ENCODE results near the gene KCNAB1.

The KCNAB1 gene

GRCh38 chr3:156492801-156493261 is 372.5 kb downstream of the KCNAB1 start:
- H3K4me3 ChIP-seq (replicated peaks; ENCODE audit: low read depth, low read length), result no peak overlapping the region
- no peak for TF ChIP-seq CTCF (IDR thresholded peaks at IDR 0.05; ENCODE audit: low read length, missing control alignments)
- DNase-seq (ENCODE audit: low read depth), result no peak

- H3K4me3 ChIP-seq (replicated peaks; ENCODE audit: low read depth, low read length), result no peak overlapping the region
- TF ChIP-seq CTCF (IDR thresholded peaks at IDR 0.05; ENCODE audit: low read length, missing control alignments), result no peak
- DNase-seq (ENCODE audit: low read depth), result no peak
These were observed 373.5 kb downstream of the KCNAB1 start for GRCh38 chr3:156493887-156494286.

GRCh38 chr3:156495816-156496215 is 375.4 kb downstream of the KCNAB1 start:
- H3K4me3 ChIP-seq (replicated peaks; ENCODE audit: low read depth, low read length), result no peak overlapping the region
- no peak for TF ChIP-seq CTCF (IDR thresholded peaks at IDR 0.05; ENCODE audit: low read length, missing control alignments)
- DNase-seq (ENCODE audit: low read depth), result no peak

GRCh38 chr3:156497326-156497725 is 376.9 kb downstream of the KCNAB1 start:
- TF ChIP-seq CTCF (IDR thresholded peaks at IDR 0.05; ENCODE audit: low read length, missing control alignments), result no peak
- no peak for DNase-seq (ENCODE audit: low read depth)

GRCh38 chr3:156498307-156498706 is 377.9 kb downstream of the KCNAB1 start:
- TF ChIP-seq CTCF (IDR thresholded peaks at IDR 0.05; ENCODE audit: low read length, missing control alignments), result no peak
- H3K4me3 ChIP-seq (replicated peaks; ENCODE audit: low read depth, low read length), result no peak overlapping the region
- DNase-seq (ENCODE audit: low read depth), result no peak

More at GRCh38 chr3:156497326-156497725, 376.9 kb downstream of the KCNAB1 start:
- no peak overlapping the region for H3K4me3 ChIP-seq (replicated peaks; ENCODE audit: low read depth, low read length)

- no peak for TF ChIP-seq CTCF (IDR thresholded peaks at IDR 0.05; ENCODE audit: low read length, missing control alignments)
- no peak overlapping the region for H3K4me3 ChIP-seq (replicated peaks; ENCODE audit: low read depth, low read length)
- no peak for DNase-seq (ENCODE audit: low read depth)
These were observed 386.9 kb downstream of the KCNAB1 start for GRCh38 chr3:156507285-156507684.
